Trophoblast cell (in vitro differentiated cells and primary cell): Measurements from ENCODE around the gene BAG5.

Experiments used
- DNase-seq, 2 donors: peaks; one replicate each; pipeline ENCODE4 v3.0.0-alpha.2; 2016
- H2AFZ ChIP-seq: 2 replicates; pipeline ENCODE4 v1.6.1; 2013; ENCODE audit warnings: low read length, moderate library complexity, mild to moderate bottlenecking; ENCODE audit not compliant: insufficient read depth, poor library complexity
- H2AK5ac ChIP-seq: 2 replicates; pipeline ENCODE4 v1.6.1; 2013; ENCODE audit warnings: mild to moderate bottlenecking, low read length
- H2BK120ac ChIP-seq: 2 replicates; pipeline ENCODE4 v1.6.1; 2013; ENCODE audit warnings: low read length, mild to moderate bottlenecking, moderate library complexity; ENCODE audit not compliant: insufficient read depth, poor library complexity
- H2BK12ac ChIP-seq: 2 replicates; pipeline ENCODE4 v1.6.1; 2013; ENCODE audit warnings: mild to moderate bottlenecking, low read length, moderate library complexity
- H2BK5ac ChIP-seq: 2 replicates; pipeline ENCODE4 v1.6.1; 2013; ENCODE audit warnings: low read length, low read depth, moderate library complexity, mild to moderate bottlenecking; ENCODE audit not compliant: poor library complexity
- H3K14ac ChIP-seq: 2 replicates; pipeline ENCODE4 v1.6.1; 2013; ENCODE audit warnings: mild to moderate bottlenecking, low read length
- H3K18ac ChIP-seq: 2 replicates; pipeline ENCODE4 v1.6.1; 2013; ENCODE audit warnings: mild to moderate bottlenecking, low read length
- H3K23ac ChIP-seq: 2 replicates; pipeline ENCODE4 v1.6.1; 2013; ENCODE audit warnings: low read length
- H3K27ac ChIP-seq: 2 replicates; pipeline ENCODE4 v1.5.1; 2013; ENCODE audit warnings: low read depth, mild to moderate bottlenecking, inconsistent platforms, low read length, moderate library complexity
- H3K27me3 ChIP-seq: 2 replicates; pipeline ENCODE4 v1.6.1; 2013; ENCODE audit warnings: inconsistent platforms, mild to moderate bottlenecking, low read length, moderate library complexity; ENCODE audit not compliant: insufficient read depth
- H3K36me3 ChIP-seq, 2 experiments: 1 replicate in 1 of 2; 2 replicates in 1 of 2; pipeline ENCODE4 v1.6.1; 2013; ENCODE audit warnings: low read length in 2 of 2, mild to moderate bottlenecking in 2 of 2, moderate library complexity in 1 of 2; ENCODE audit not compliant: insufficient read depth in 2 of 2, control insufficient read depth in 1 of 2
- H3K4ac ChIP-seq: 2 replicates; pipeline ENCODE4 v1.6.1; 2013; ENCODE audit warnings: low read depth, mild to moderate bottlenecking, low read length, moderate library complexity
- H3K4me1 ChIP-seq, 2 experiments: 1 replicate in 1 of 2; 2 replicates in 1 of 2; pipeline ENCODE4 v1.6.1; 2013; ENCODE audit warnings: low read length in 2 of 2, mild to moderate bottlenecking in 2 of 2, moderate library complexity in 1 of 2; ENCODE audit not compliant: insufficient read depth in 2 of 2, control insufficient read depth in 1 of 2
- H3K4me2 ChIP-seq: 2 replicates; pipeline ENCODE4 v1.6.1; 2013; ENCODE audit warnings: inconsistent platforms, mild to moderate bottlenecking, low read length, moderate library complexity
- H3K4me3 ChIP-seq: 2 replicates; pipeline ENCODE4 v1.5.1; 2013; ENCODE audit warnings: mild to moderate bottlenecking, low read depth, low read length, inconsistent platforms
- H3K79me1 ChIP-seq: one replicate; pipeline ENCODE4 v1.6.1; 2013; ENCODE audit warnings: low read length
- H3K79me2 ChIP-seq: 2 replicates; pipeline ENCODE4 v1.6.1; 2013; ENCODE audit warnings: low read length, mild to moderate bottlenecking; ENCODE audit not compliant: control insufficient read depth, insufficient read depth, poor library complexity
- H3K9ac ChIP-seq: 2 replicates; pipeline ENCODE4 v1.6.1; 2013; ENCODE audit warnings: mild to moderate bottlenecking, low read length
- H3K9me3 ChIP-seq: 2 replicates; pipeline ENCODE4 v1.6.1; 2013; ENCODE audit warnings: low read depth, mild to moderate bottlenecking, control low read depth, inconsistent platforms, low read length; ENCODE audit not compliant: insufficient read depth
- H4K12ac ChIP-seq: 2 replicates; pipeline ENCODE4 v1.6.1; 2013; ENCODE audit warnings: low read depth, mild to moderate bottlenecking, low read length, moderate library complexity
- H4K8ac ChIP-seq: 2 replicates; pipeline ENCODE4 v1.6.1; 2013; ENCODE audit warnings: low read depth, mild to moderate bottlenecking, low read length, moderate library complexity
- H4K91ac ChIP-seq: one replicate; pipeline ENCODE4 v1.6.1; 2013; ENCODE audit warnings: low read depth, mild to moderate bottlenecking, low read length, moderate library complexity
- whole genome bisulfite sequencing: extraction: QIAGEN DNeasy Blood & Tissue Kit; methylation state at CpG from one replicate; pipeline ENCODE4 v1.1.7; 2013; ENCODE audit warnings: missing lambda C conversion rate; ENCODE audit not compliant: insufficient read length, insufficient coverage; ENCODE audit errors: extremely low coverage; 5-methylcytosine and 5-hydroxymethylcytosine counted together

BAG5 gene

DNA sequence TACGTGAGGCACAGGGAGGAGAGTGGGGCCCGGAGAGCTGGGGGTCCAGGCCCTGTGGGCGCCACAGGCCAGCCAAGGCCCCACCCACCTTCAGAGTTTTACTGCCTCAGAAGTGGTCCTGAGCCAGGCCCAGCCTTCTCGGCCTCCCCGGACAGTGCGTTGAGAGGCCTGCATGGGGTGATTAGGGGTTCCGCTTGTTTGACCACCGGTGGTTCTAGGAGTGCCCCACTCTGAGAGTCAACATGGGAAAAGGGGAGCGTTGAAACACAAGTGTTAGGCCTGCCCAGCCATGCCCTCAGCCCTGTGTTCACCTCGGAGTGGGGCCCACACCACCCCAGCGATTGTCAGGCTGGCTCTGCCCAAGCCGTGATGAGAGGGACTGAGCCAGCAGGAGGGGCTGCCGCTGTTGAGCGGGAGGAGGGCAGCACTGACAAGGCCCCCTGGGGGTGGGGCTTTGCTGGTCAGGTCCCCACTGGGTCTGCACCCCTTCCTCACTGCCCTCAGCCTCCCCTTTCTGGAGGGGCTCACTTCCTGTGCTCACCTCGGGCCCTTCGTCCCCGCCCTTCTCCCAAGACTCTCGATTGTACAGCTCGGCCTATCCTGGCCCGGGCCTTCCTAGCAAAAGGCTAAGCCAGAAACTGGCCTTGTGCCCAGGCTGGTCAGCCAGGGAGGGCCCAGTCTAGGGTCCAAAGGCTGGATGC is 44.6 kb downstream of the BAG5 start:
- no CpG with 5 or more reads among the region's 20 CpGs for WGBS
- Histone ChIP-seq H3K79me1 (peaks cover 3% of the 10 kb centered on the region), H2BK5ac (no peak overlapping the region), H2BK12ac (no peak overlapping the region), H3K14ac (no peak overlapping the region), H3K9ac (no peak overlapping the region), H3K23ac (no peak overlapping the region), H2AFZ (no peak overlapping the region), H3K36me3 (peaks cover 2 to 13% of the 10 kb centered on the region in 2 experiments), H3K4me1 (peaks cover 10 to 15% of the 10 kb centered on the region in 2 experiments), H4K12ac (no peak overlapping the region), H3K18ac (no peak overlapping the region), H2AK5ac (no peak overlapping the region), H3K79me2 (peaks cover 1% of the 10 kb centered on the region), H3K4ac (no peak overlapping the region), H3K27ac (no peak overlapping the region), H2BK120ac (no peak overlapping the region), H3K4me2 (no peak overlapping the region), H3K27me3 (peaks cover 15% of the 10 kb centered on the region), H4K91ac (no peak overlapping the region), H3K9me3 (no peaks in the 10 kb centered on the region), H4K8ac (no peak overlapping the region), H3K4me3 (no peak overlapping the region)
- DNase-seq, result no peak

GRCh38 chr14:103517174-103517566 is 45.3 kb downstream of the BAG5 start:
- H3K4me3 ChIP-seq, result no peak overlapping the region
- H3K27ac ChIP-seq, result no peak overlapping the region
- no peaks in the 10 kb centered on the region for H3K9me3 ChIP-seq

DNA sequence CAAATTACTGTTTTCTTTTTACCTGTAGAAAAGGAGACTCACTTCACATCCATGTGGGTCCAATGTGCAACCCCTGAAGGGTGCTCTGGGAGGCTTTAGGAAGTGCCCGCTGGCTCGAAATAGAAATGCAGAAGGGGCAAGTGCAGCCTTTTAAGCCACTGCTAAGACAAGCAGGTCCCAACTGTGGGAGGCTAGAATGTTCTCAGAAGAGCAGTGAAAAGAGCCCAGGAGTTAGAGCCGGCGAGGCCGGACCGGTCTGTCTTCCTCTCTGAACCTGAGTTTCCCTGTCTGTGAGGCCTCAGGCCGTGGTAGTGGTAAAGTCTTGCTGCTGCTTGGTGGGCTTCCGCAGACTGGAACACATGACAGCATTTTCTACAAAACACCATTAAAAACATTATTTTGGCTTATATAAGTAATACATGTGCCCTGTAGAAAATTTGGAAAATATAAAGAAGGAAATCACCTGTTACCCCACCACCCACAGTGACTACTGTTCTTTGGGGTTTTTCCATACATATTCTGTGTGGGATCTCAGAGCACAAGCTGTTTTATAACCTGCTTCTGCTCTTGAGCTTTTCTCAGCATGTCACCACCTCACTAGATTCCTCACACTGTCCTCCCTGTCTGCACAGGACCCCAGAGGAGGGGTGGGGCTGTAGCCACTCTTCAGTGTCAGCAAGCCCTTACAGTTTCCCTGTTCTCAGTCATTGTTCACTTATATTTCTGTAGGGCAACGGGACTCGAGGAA is 45.9 kb downstream of the BAG5 start:
- DNase-seq, result no peak
- Histone ChIP-seq H3K14ac (no peak overlapping the region), H3K4me3 (no peak overlapping the region), H3K9ac (no peak overlapping the region), H3K79me2 (no peaks in the 10 kb centered on the region), H2BK12ac (no peak overlapping the region), H2BK5ac (no peak overlapping the region), H4K91ac (no peak overlapping the region), H3K36me3 (peaks cover 7 to 17% of the 10 kb centered on the region in 2 experiments), H4K12ac (no peak overlapping the region), H3K79me1 (peaks cover 3% of the 10 kb centered on the region), H2AK5ac (no peak overlapping the region), H3K27me3 (peaks cover 2% of the 10 kb centered on the region), H2AFZ (no peak overlapping the region), H3K27ac (no peak overlapping the region), H2BK120ac (no peak overlapping the region), H3K9me3 (no peaks in the 10 kb centered on the region), H4K8ac (no peak overlapping the region), H3K4me2 (no peak overlapping the region), H3K4me1 (peaks cover 2 to 7% of the 10 kb centered on the region in 2 experiments), H3K4ac (no peak overlapping the region), H3K23ac (no peak overlapping the region), H3K18ac (no peak overlapping the region)
- WGBS, result no CpG with 5 or more reads among the region's 10 CpGs

More at GRCh38 chr14:103517174-103517566, 45.3 kb downstream of the BAG5 start:
- H2BK5ac ChIP-seq, result no peak overlapping the region
- H3K79me2 ChIP-seq, result peaks cover under 1% of the 10 kb centered on the region
- no peak overlapping the region for H4K91ac ChIP-seq
- H2AK5ac ChIP-seq, result no peak overlapping the region
- H3K4me2 ChIP-seq, result no peak overlapping the region
- no peak overlapping the region for H3K9ac ChIP-seq
- no peak overlapping the region for H3K14ac ChIP-seq
- no peak overlapping the region for H2AFZ ChIP-seq
- no peak overlapping the region for H3K4ac ChIP-seq
- H3K23ac ChIP-seq, result no peak overlapping the region
- H2BK12ac ChIP-seq, result no peak overlapping the region
- peaks cover 3% of the 10 kb centered on the region for H3K79me1 ChIP-seq
- no CpG with 5 or more reads among the region's 10 CpGs for WGBS
- no peak overlapping the region for H4K12ac ChIP-seq
- no peak overlapping the region for H2BK120ac ChIP-seq
- peaks cover 8% of the 10 kb centered on the region for H3K27me3 ChIP-seq
- peaks cover 6 to 17% of the 10 kb centered on the region in 2 experiments for H3K36me3 ChIP-seq
- no peak overlapping the region for H4K8ac ChIP-seq
- DNase-seq, result no peak
- H3K4me1 ChIP-seq, result peaks cover 7 to 11% of the 10 kb centered on the region in 2 experiments
- H3K18ac ChIP-seq, result no peak overlapping the region

GRCh38 chr14:103514596-103515421 is 47.6 kb downstream of the BAG5 start:
- WGBS, result no CpG with 5 or more reads among the region's 18 CpGs
- Histone ChIP-seq H3K9me3 (no peaks in the 10 kb centered on the region), H3K27me3 (no peaks in the 10 kb centered on the region), H3K79me1 (peaks cover 3% of the 10 kb centered on the region), H3K27ac (no peak overlapping the region), H3K36me3 (peaks cover 22 to 30% of the 10 kb centered on the region in 2 experiments), H2BK12ac (no peak overlapping the region), H4K91ac (no peak overlapping the region), H3K14ac (no peak overlapping the region), H3K18ac (no peak overlapping the region), H2BK120ac (no peak overlapping the region), H3K79me2 (no peaks in the 10 kb centered on the region), H4K8ac (no peak overlapping the region), H3K4me3 (no peak overlapping the region), H4K12ac (no peak overlapping the region), H2AFZ (no peak overlapping the region), H3K4ac (no peak overlapping the region), H3K4me1 (peaks cover 0 to 3% of the 10 kb centered on the region in 2 experiments), H3K9ac (no peak overlapping the region), H2AK5ac (no peak overlapping the region), H3K23ac (no peak overlapping the region), H2BK5ac (no peak overlapping the region), H3K4me2 (no peak overlapping the region)
- no peak for DNase-seq
